CD4-positive, alpha-beta T cell treated with Interleukin-1 beta for 1 hour (primary cell): ENCODE results near the gene EIF4EBP3.

Experiments
- DNase-seq, 2 donors: peaks; one replicate each; pipeline ENCODE4 v3.0.0-alpha.2; 2020 to 2022

EIF4EBP3 gene

GRCh38 chr5:140557136-140557805 is 9.8 kb downstream of the EIF4EBP3 start, which contains the start of gene SRA1:
TSS of gene SRA1 (minus strand) at chr5:140557473. CDS start at chr5:140557452, 21 bp downstream.
- peak; percentile 88 to 90 for DNase-seq

GRCh38 chr5:140557965-140558364 is 10.5 kb downstream of the EIF4EBP3 start:
- DNase-seq, result no peak

- DNase-seq, result no peak
Observed at GRCh38 chr5:140558542-140558941, 11.1 kb downstream of the EIF4EBP3 start.

GRCh38 chr5:140560227-140560626 is 12.8 kb downstream of the EIF4EBP3 start:
- no peak for DNase-seq

GRCh38 chr5:140561753-140562523 is 14.5 kb downstream of the EIF4EBP3 start:
- no peak for DNase-seq

- DNase-seq, result no peak
Observed at GRCh38 chr5:140563596-140563995, 16.1 kb downstream of the EIF4EBP3 start.

- peak; percentile 99 for DNase-seq
Observed at GRCh38 chr5:140564196-140565023, 16.9 kb downstream of the EIF4EBP3 start, which contains the start of the genes APBB3 and SLC35A4. TSS of gene APBB3 (minus strand) at chr5:140564598. CDS start at chr5:140564245, 353 bp downstream. TSS of gene SLC35A4 (plus strand) at chr5:140564828. CDS start at chr5:140567170, 2,342 bp downstream.

- no peak for DNase-seq
Observed at GRCh38 chr5:140565024-140565779, 17.7 kb downstream of the EIF4EBP3 start.

- no peak for DNase-seq
Observed at GRCh38 chr5:140565780-140566095, 18.3 kb downstream of the EIF4EBP3 start.

- no peak for DNase-seq
Observed at GRCh38 chr5:140566665-140567064, 19.2 kb downstream of the EIF4EBP3 start.

GRCh38 chr5:140567136-140567818 is 19.8 kb downstream of the EIF4EBP3 start:
- DNase-seq, result no peak

GRCh38 chr5:140567871-140568270 is 20.4 kb downstream of the EIF4EBP3 start:
- DNase-seq, result no peak

- DNase-seq, result no peak
Observed at GRCh38 chr5:140568443-140569063, 21.1 kb downstream of the EIF4EBP3 start.

- peak in 1 of 2 donors; percentile 35 for DNase-seq
Observed at GRCh38 chr5:140569197-140569596, 21.7 kb downstream of the EIF4EBP3 start.

- DNase-seq, result no peak
Observed at GRCh38 chr5:140570058-140570457, 22.6 kb downstream of the EIF4EBP3 start.

GRCh38 chr5:140570488-140570887 is 23.0 kb downstream of the EIF4EBP3 start:
- DNase-seq, result no peak

- DNase-seq, result no peak
Observed at GRCh38 chr5:140571105-140571504, 23.6 kb downstream of the EIF4EBP3 start.

GRCh38 chr5:140573683-140574082 is 26.2 kb downstream of the EIF4EBP3 start:
- DNase-seq, result no peak

GRCh38 chr5:140574165-140574564 is 26.7 kb downstream of the EIF4EBP3 start:
- no peak for DNase-seq

- DNase-seq, result peak in 1 of 2 donors; percentile 59
Observed at GRCh38 chr5:140575309-140575708, 27.8 kb downstream of the EIF4EBP3 start.

GRCh38 chr5:140576776-140577201 is 29.3 kb downstream of the EIF4EBP3 start:
- DNase-seq, result no peak
